HepG2 (cell line): ENCODE results near the gene LRRC72. TPM values are rescaled to one million over a fixed set of nuclear protein-coding genes. Genes with fewer than 3 reads are reported as not detected.

Experiments used
- ATF3 ChIP-seq: sonication (generic); formaldehyde crosslinking; IDR thresholded peaks from 2 replicates; pipeline ENCODE4 v1.4.0; 2020; ENCODE audit warnings: missing genetic modification reagents
- ETS1 ChIP-seq: sonication (generic); formaldehyde crosslinking; IDR thresholded peaks from 2 replicates; pipeline ENCODE4 v1.4.0; 2020; ENCODE audit warnings: missing genetic modification reagents
- JUND ChIP-seq: sonication (generic); formaldehyde crosslinking; IDR thresholded peaks from 2 replicates; pipeline ENCODE4 v1.8.0; 2022; ENCODE audit warnings: mild to moderate bottlenecking, missing genetic modification reagents
- LBX2 ChIP-seq: sonication (generic); formaldehyde crosslinking; IDR thresholded peaks from 2 replicates; pipeline ENCODE4 v1.5.0; 2020; ENCODE audit warnings: missing genetic modification reagents, mild to moderate bottlenecking, borderline replicate concordance
- MLXIP ChIP-seq: sonication (generic); formaldehyde crosslinking; IDR thresholded peaks from 2 replicates; pipeline ENCODE4 v1.9.0; 2021; ENCODE audit warnings: missing genetic modification reagents, borderline replicate concordance
- MYNN ChIP-seq: sonication (generic); formaldehyde crosslinking; IDR thresholded peaks from 2 replicates; pipeline ENCODE4 v1.4.0; 2020; ENCODE audit warnings: mild to moderate bottlenecking, low read depth, missing genetic modification reagents
- NONO ChIP-seq, 2 experiments: fragments of 450-650 bp in 1 of 2; sonication (generic) in 1 of 2; formaldehyde crosslinking in 1 of 2; IDR thresholded peaks in 1 of 2; conservative IDR thresholded peaks in 1 of 2; 2 replicates each; pipeline versions ENCODE4 v1.6.1 to v1.8.0; 2017 to 2022; ENCODE audit warnings: mild to moderate bottlenecking in 1 of 2, missing genetic modification reagents in 1 of 2, moderate library complexity in 1 of 2
- PRDM15 ChIP-seq: sonication (generic); formaldehyde crosslinking; IDR thresholded peaks from 2 replicates; pipeline ENCODE4 v1.4.0; 2020; ENCODE audit warnings: missing genetic modification reagents
- RELA ChIP-seq: sonication (generic); formaldehyde crosslinking; IDR thresholded peaks from 2 replicates; pipeline ENCODE4 v1.4.0; 2020; ENCODE audit warnings: missing genetic modification reagents
- SIX1 ChIP-seq: sonication (generic); formaldehyde crosslinking; IDR thresholded peaks from 2 replicates; pipeline ENCODE4 v1.4.0; 2020; ENCODE audit warnings: missing genetic modification reagents, borderline replicate concordance
- SKI ChIP-seq: fragments of 450-650 bp; IDR thresholded peaks from one replicate; pipeline ENCODE4 v1.6.1; 2018; ENCODE audit warnings: mild to moderate bottlenecking; ENCODE audit not compliant: partially characterized antibody
- SP140L ChIP-seq: sonication (generic); formaldehyde crosslinking; IDR thresholded peaks from 2 replicates; pipeline ENCODE4 v1.4.0; 2020; ENCODE audit warnings: missing genetic modification reagents, borderline replicate concordance
- ZNF225 ChIP-seq: sonication (generic); formaldehyde crosslinking; IDR thresholded peaks from 2 replicates; pipeline ENCODE4 v1.4.0; 2020; ENCODE audit warnings: mild to moderate bottlenecking, missing genetic modification reagents
- ZNF264 ChIP-seq: sonication (generic); formaldehyde crosslinking; IDR thresholded peaks from 2 replicates; pipeline ENCODE4 v1.4.0; 2020; ENCODE audit warnings: missing genetic modification reagents
- ZNF383 ChIP-seq: sonication (generic); formaldehyde crosslinking; IDR thresholded peaks from 2 replicates; pipeline ENCODE4 v1.4.0; 2020; ENCODE audit warnings: missing genetic modification reagents, mild to moderate bottlenecking, borderline replicate concordance
- ZNF550 ChIP-seq: sonication (generic); formaldehyde crosslinking; IDR thresholded peaks from 2 replicates; pipeline ENCODE4 v1.4.0; 2020; ENCODE audit warnings: mild to moderate bottlenecking, missing genetic modification reagents, borderline replicate concordance
- ZNF567 ChIP-seq: sonication (generic); formaldehyde crosslinking; IDR thresholded peaks from 2 replicates; pipeline ENCODE4 v1.8.1; 2023; ENCODE audit warnings: mild to moderate bottlenecking, missing genetic modification reagents, borderline replicate concordance
- ZNF607 ChIP-seq: sonication (generic); formaldehyde crosslinking; IDR thresholded peaks from 2 replicates; pipeline ENCODE4 v1.5.1; 2020; ENCODE audit warnings: missing genetic modification reagents, mild to moderate bottlenecking, borderline replicate concordance
- ZNF704 ChIP-seq: sonication (generic); formaldehyde crosslinking; IDR thresholded peaks from 2 replicates; pipeline ENCODE4 v1.8.1; 2023; ENCODE audit warnings: mild to moderate bottlenecking, inconsistent platforms, moderate library complexity, missing genetic modification reagents, borderline replicate concordance
- polyA plus RNA-seq, 8 experiments: library from polyadenylated mRNA; depleted of rRNA in 3 of 8; stranded (reverse) in 7 of 8; unstranded in 1 of 8; fragments of >200 nt; fragmentation: Illumina TruSeq in 4 of 8; extraction: Trizol in 4 of 8; gene quantifications; 2 replicates each; pipeline versions ENCODE4 v1.2.1 to v1.2.3, GENCODE V29; 2011 to 2016; ENCODE audit warnings: low read depth in 4 of 8, missing spikeins in 1 of 8, mixed read lengths in 1 of 8; ENCODE audit not compliant: insufficient read depth in 1 of 8
- total RNA-seq, 5 experiments: library from RNA; depleted of rRNA; stranded (reverse); fragments of >200 nt; fragmentation: Illumina TruSeq; extraction: Trizol; gene quantifications; 2 replicates each; pipeline ENCODE4 v1.2.3, GENCODE V29; 2016; ENCODE audit warnings: low read depth in 1 of 5

Gene LRRC72
- total and polyA plus RNA-seq, 2 of the 13 experiments (the other 11 are each of a cell fraction or from before 2014, with no cell fraction given): not detected

- TF ChIP-seq PRDM15 (no peak), SKI (peak; percentile 24), ZNF567 (CRISPR knock-in tag) (no peak), NONO (IDR thresholded peaks at IDR 0.05) (no peak), NONO (CRISPR knock-in tag; conservative IDR thresholded peaks at IDR 0.05) (no peak), ZNF225 (no peak), MYNN (CRISPR knock-in tag) (no peak), SIX1 (peak; percentile 97), ZNF264 (CRISPR knock-in tag) (no peak), JUND (0 out of 2 replicates have a peak, but pooled peaks have one; percentile 13), ZNF550 (CRISPR knock-in tag) (no peak), LBX2 (CRISPR knock-in tag) (no peak), ZNF607 (no peak), ATF3 (CRISPR knock-in tag) (no peak), RELA (CRISPR knock-in tag) (no peak), ZNF704 (CRISPR knock-in tag) (no peak), SP140L (no peak), ETS1 (CRISPR knock-in tag) (no peak), ZNF383 (CRISPR knock-in tag) (no peak), MLXIP (no peak)
Measured at GRCh38 chr7:16484453-16485158, 42.0 kb upstream of the LRRC72 start (continued).
